Aorta (tissue), 5 donors: ENCODE measurements around the gene AGXT. TPM values are rescaled to one million over a fixed set of nuclear protein-coding genes. Genes with fewer than 3 reads are reported as not detected.
A peak's percentile ranks its signal among the peaks of the same experiment; 100 is the strongest.

Experiments
- ATAC-seq: fragments of 200-7000 bp; cut with Tn5 transposase; one replicate; pipeline ENCODE4 v1.9.1; 2022; ENCODE audit warnings: moderate library complexity; ENCODE audit not compliant: low FRiP score
- DNase-seq, 2 donors: peaks; one replicate each; pipeline ENCODE4 v3.0.0-alpha.2; 2020
- H3K27ac ChIP-seq, 2 donors: one replicate each; pipeline ENCODE4 v1.5.1; 2013; ENCODE audit warnings: low read length in 2 of 2, mild to moderate bottlenecking in 2 of 2, moderate library complexity in 2 of 2, control low read depth in 1 of 2, inconsistent platforms in 1 of 2, low read depth in 1 of 2
- H3K27me3 ChIP-seq, 2 donors: one replicate each; pipeline ENCODE4 v1.6.1; 2013; ENCODE audit warnings: control low read depth in 1 of 2, low read length in 1 of 2, mild to moderate bottlenecking in 1 of 2, moderate library complexity in 1 of 2; ENCODE audit not compliant: insufficient read depth in 2 of 2, control insufficient read depth in 1 of 2
- H3K36me3 ChIP-seq, 2 donors: one replicate each; pipeline ENCODE4 v1.6.1; 2013; ENCODE audit warnings: control low read depth in 1 of 2, low read length in 1 of 2, mild to moderate bottlenecking in 1 of 2; ENCODE audit not compliant: insufficient read depth in 2 of 2, control insufficient read depth in 1 of 2
- H3K4me1 ChIP-seq, 2 donors: one replicate each; pipeline ENCODE4 v1.6.1; 2013; ENCODE audit warnings: low read length in 2 of 2, control low read depth in 1 of 2, mild to moderate bottlenecking in 1 of 2, moderate library complexity in 1 of 2; ENCODE audit not compliant: insufficient read depth in 2 of 2, control insufficient read depth in 1 of 2
- H3K4me3 ChIP-seq, 2 donors: one replicate each; pipeline ENCODE4 v1.5.1; 2013; ENCODE audit warnings: low read length in 2 of 2, control low read depth in 1 of 2, mild to moderate bottlenecking in 1 of 2
- H3K9me3 ChIP-seq: one replicate; pipeline ENCODE4 v1.6.1; 2013; ENCODE audit warnings: mild to moderate bottlenecking, low read length; ENCODE audit not compliant: control insufficient read depth
- WGBS, 2 donors: extraction: QIAGEN DNeasy Blood & Tissue Kit; methylation state at CpG; one replicate each; pipeline ENCODE4 v1.1.7; 2013; 5-methylcytosine and 5-hydroxymethylcytosine counted together
- intact Hi-C, 2 donors: fragments of 100-400 bp; cut with DNase I; formaldehyde crosslinking; loops; one replicate each; pipeline versions ENCODE4 v1.14.2 to v1.15.0; 2022
- polyA plus RNA-seq, 2 donors: library from polyadenylated mRNA; stranded (reverse); fragments of 200-250 nt; gene quantifications; one replicate each; pipeline ENCODE4 v1.2.3, GENCODE V29; 2013
- total RNA-seq, 2 donors: library from RNA; stranded (reverse); fragmentation: NEBNext Ultra II Directional; extraction: Animal tissue kit (Norgen Biotek cat#: 25700); gene quantifications; one replicate each; pipeline ENCODE4 v1.2.1, GENCODE V29; 2021
- donor health status: healthy with polysubstance abuse.
- donor health status: Bipolar disorder and iron deficiency.
- donor health status: DM: no; HTN: no; CAD: no.
- donor health status: DM: no; HTN: no; CAD: no.
- donor health status: DM: yes; HTN: yes; CAD: no.

Gene AGXT
- total and polyA plus RNA-seq, 4 donors, result not detected

- intact Hi-C loops, result no loop called here
- H3K27me3 ChIP-seq, result peaks cover 0 to 5% of the 10 kb centered on the region in 2 donors
- no peaks in the 10 kb centered on the region for H3K36me3 ChIP-seq
- H3K27ac ChIP-seq, result no peak overlapping the region
- peaks cover 3% of the 10 kb centered on the region for H3K9me3 ChIP-seq
- DNase-seq, result no peak
- WGBS, 2 donors, result 69 to 78% methylated on average over 4 of the region's 4 CpGs
- no peak overlapping the region for H3K4me3 ChIP-seq
- no peaks in the 10 kb centered on the region for H3K4me1 ChIP-seq
- no peak for ATAC-seq
These were observed 43.1 kb upstream of the AGXT start for GRCh38 chr2:240825476-240825875.

GRCh38 chr2:240831594-240832204 is 36.9 kb upstream of the AGXT start:
- DNase-seq, result no peak
- 9 to 11% methylated on average over 27 of the region's 27 CpGs for WGBS, 2 donors
- intact Hi-C loops, result no loop called here
- no peak for ATAC-seq
- Histone ChIP-seq H3K36me3 (no peaks in the 10 kb centered on the region), H3K27me3 (no peaks in the 10 kb centered on the region), H3K4me3 (no peak overlapping the region), H3K9me3 (no peaks in the 10 kb centered on the region), H3K27ac (no peak overlapping the region), H3K4me1 (no peaks in the 10 kb centered on the region)

- H3K9me3 ChIP-seq, result no peaks in the 10 kb centered on the region
- ATAC-seq, result peak; percentile 86
- no peaks in the 10 kb centered on the region for H3K4me1 ChIP-seq
- DNase-seq, result peak; percentile 93 to 97
- H3K4me3 ChIP-seq, result no peak overlapping the region
- intact Hi-C loops, result no loop called here
- H3K27ac ChIP-seq, result no peak overlapping the region
- no peaks in the 10 kb centered on the region for H3K36me3 ChIP-seq
- WGBS, 2 donors, result 4 to 5% methylated on average over 38 to 54 of the region's 54 CpGs
- H3K27me3 ChIP-seq, result no peaks in the 10 kb centered on the region
These were observed 36.4 kb upstream of the AGXT start for GRCh38 chr2:240832205-240832727.

GRCh38 chr2:240832921-240833494 is 35.6 kb upstream of the AGXT start:
- ATAC-seq (no peak), DNase-seq (no peak)
- no peaks in the 10 kb centered on the region for H3K36me3 ChIP-seq
- no peak overlapping the region for H3K27ac ChIP-seq
- no peaks in the 10 kb centered on the region for H3K27me3 ChIP-seq
- intact Hi-C loops, result no loop called here
- no peaks in the 10 kb centered on the region for H3K4me1 ChIP-seq
- WGBS, 2 donors, result 78 to 79% methylated on average over 13 of the region's 13 CpGs
- no peak overlapping the region for H3K4me3 ChIP-seq
- H3K9me3 ChIP-seq, result no peaks in the 10 kb centered on the region

GRCh38 chr2:240833724-240834285 is 34.8 kb upstream of the AGXT start:
- 72 to 78% methylated on average over 8 of the region's 8 CpGs for WGBS, 2 donors
- Histone ChIP-seq H3K27me3 (no peaks in the 10 kb centered on the region), H3K4me3 (no peak overlapping the region), H3K9me3 (no peaks in the 10 kb centered on the region), H3K36me3 (no peaks in the 10 kb centered on the region), H3K4me1 (no peaks in the 10 kb centered on the region), H3K27ac (no peak overlapping the region)
- ATAC-seq, result no peak
- intact Hi-C loops, result no loop called here
- DNase-seq, result no peak

- Histone ChIP-seq H3K27ac (no peak overlapping the region), H3K4me3 (no peak overlapping the region), H3K4me1 (no peaks in the 10 kb centered on the region), H3K9me3 (no peaks in the 10 kb centered on the region), H3K27me3 (no peaks in the 10 kb centered on the region), H3K36me3 (no peaks in the 10 kb centered on the region)
- intact Hi-C loops, result no loop called here
- 86 to 89% methylated on average over 6 of the region's 6 CpGs for WGBS, 2 donors
- DNase-seq (no peak), ATAC-seq (no peak)
These were observed 34.1 kb upstream of the AGXT start for GRCh38 chr2:240834377-240834975.

GRCh38 chr2:240835528-240835927 is 33.1 kb upstream of the AGXT start:
- intact Hi-C loops, result no loop called here
- Histone ChIP-seq H3K27ac (no peak overlapping the region), H3K27me3 (no peaks in the 10 kb centered on the region), H3K9me3 (no peaks in the 10 kb centered on the region), H3K4me3 (no peak overlapping the region), H3K36me3 (no peaks in the 10 kb centered on the region), H3K4me1 (no peaks in the 10 kb centered on the region)
- 88 to 89% methylated on average over 9 of the region's 9 CpGs for WGBS, 2 donors
- DNase-seq (peak in 1 of 2 donors; percentile 53), ATAC-seq (no peak)

- Histone ChIP-seq H3K36me3 (no peaks in the 10 kb centered on the region), H3K4me3 (no peak overlapping the region), H3K27me3 (no peaks in the 10 kb centered on the region), H3K9me3 (no peaks in the 10 kb centered on the region), H3K4me1 (no peaks in the 10 kb centered on the region), H3K27ac (no peak overlapping the region)
- 25 to 29% methylated on average over 15 to 17 of the region's 17 CpGs for WGBS, 2 donors
- ATAC-seq, result no peak
- peak in 1 of 2 donors; percentile 88 for DNase-seq
- intact Hi-C loops, result no loop called here
These were observed 31.7 kb upstream of the AGXT start for GRCh38 chr2:240836781-240837467.
